NCI-H187 treated with DMSO at 0.1 percent for 48 hours (cell line): ENCODE data around the gene AMHR2.

ENCODE experiments used
- DNase-seq: peaks from one replicate; lab custom pipeline; 2025; lab: John Stamatoyannopoulos, UW

Gene AMHR2

DNA sequence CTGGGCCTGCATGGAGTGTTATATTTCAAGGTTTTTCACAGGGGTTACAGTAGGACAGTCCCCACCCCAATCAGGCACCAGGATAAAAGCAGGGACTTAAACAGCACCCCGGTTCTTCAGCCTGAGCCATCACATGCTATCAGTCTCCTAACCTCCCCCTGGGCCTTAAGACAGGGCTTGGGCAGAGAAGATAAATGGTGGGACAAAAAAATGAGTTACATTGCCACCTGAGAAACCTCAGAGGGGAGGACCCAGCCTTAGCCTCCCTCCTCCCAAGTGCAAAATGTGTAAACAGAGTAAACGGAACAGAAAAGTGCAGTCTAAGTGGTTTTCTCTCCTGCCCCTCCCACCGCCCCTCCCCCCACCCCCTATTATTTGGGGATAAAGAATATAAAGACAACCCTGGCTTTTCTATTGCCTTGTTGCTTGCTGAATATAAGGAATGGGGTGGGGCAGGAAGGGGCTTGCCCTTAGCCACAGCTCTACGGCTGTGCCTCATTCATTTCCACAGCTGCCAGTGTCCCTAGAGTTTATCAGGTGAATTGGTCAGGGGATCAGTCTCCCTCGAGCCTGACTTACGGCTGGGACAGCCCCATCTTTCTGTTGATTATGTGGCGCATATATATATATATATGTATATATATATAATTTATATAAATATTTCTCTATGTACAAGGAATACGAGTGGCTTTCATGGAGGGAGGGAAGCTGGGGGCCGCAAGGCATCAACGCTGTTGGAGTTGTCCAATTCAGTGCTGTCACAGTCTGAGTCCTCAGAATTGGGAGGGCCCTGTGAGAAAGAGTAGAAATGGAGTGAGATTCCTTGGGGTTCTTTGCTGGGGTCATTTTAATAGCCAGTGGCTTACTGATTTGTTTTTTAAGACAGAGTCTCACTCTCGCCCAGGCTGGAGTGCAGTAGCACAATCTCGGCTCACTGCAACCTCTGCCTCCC is 57.1 kb downstream of the AMHR2 start:
- no peak for DNase-seq
